ENCODE measurements around the gene SLC40A1.
"Not testable (repeated sequence)": the region's sequence is repeated elsewhere in the genome, so short reads cannot be mapped to it uniquely, and the experiment has no call there.

The SLC40A1 gene

GRCh38 chr2:189610700-189611099, 30.1 kb upstream of the SLC40A1 start:
- Mint-ChIP-seq H3K4me3 (no peak overlapping the region), H3K4me1 (peaks cover 3 to 6% of the 10 kb centered on the region in 2 donors), H3K27me3 (no peaks in the 10 kb centered on the region), H3K36me3 (no peaks in the 10 kb centered on the region), H3K9me3 (no peaks in the 10 kb centered on the region), H3K27ac (no peak overlapping the region)
- no peak for ATAC-seq (replicated peaks)
- DNase-seq: no peak

- peaks cover 3 to 6% of the 10 kb centered on the region in 2 donors for H3K4me1 Mint-ChIP-seq
- DNase-seq: no peak
- H3K27me3 Mint-ChIP-seq: no peaks in the 10 kb centered on the region
- no peaks in the 10 kb centered on the region for H3K9me3 Mint-ChIP-seq
- H3K36me3 Mint-ChIP-seq: no peaks in the 10 kb centered on the region
- no peak overlapping the region for H3K4me3 Mint-ChIP-seq
- no peak overlapping the region for H3K27ac Mint-ChIP-seq
- no peak for ATAC-seq (replicated peaks)
Measured at GRCh38 chr2:189609853-189610252, 29.3 kb upstream of the SLC40A1 start.

- H3K36me3 Mint-ChIP-seq: no peaks in the 10 kb centered on the region
- H3K27me3 Mint-ChIP-seq: no peaks in the 10 kb centered on the region
- no peak overlapping the region for H3K27ac Mint-ChIP-seq
- DNase-seq: no peak
- no peaks in the 10 kb centered on the region for H3K9me3 Mint-ChIP-seq
- ATAC-seq (replicated peaks): no peak
- H3K4me1 Mint-ChIP-seq: peaks cover 3 to 6% of the 10 kb centered on the region in 2 donors
- no peak overlapping the region for H3K4me3 Mint-ChIP-seq
Measured at GRCh38 chr2:189609423-189609816, 28.8 kb upstream of the SLC40A1 start.

- ATAC-seq (replicated peaks) (no peak), DNase-seq (no peak)
- Mint-ChIP-seq H3K9me3 (no peaks in the 10 kb centered on the region), H3K4me3 (no peak overlapping the region), H3K27ac (no peak overlapping the region), H3K36me3 (no peaks in the 10 kb centered on the region), H3K4me1 (peaks cover 3 to 6% of the 10 kb centered on the region in 2 donors), H3K27me3 (no peaks in the 10 kb centered on the region)
Measured at GRCh38 chr2:189608795-189609422, 28.3 kb upstream of the SLC40A1 start.

GRCh38 chr2:189608170-189608569, 27.6 kb upstream of the SLC40A1 start:
- no peaks in the 10 kb centered on the region for H3K27me3 Mint-ChIP-seq
- no peak for DNase-seq
- peaks cover 1 to 2% of the 10 kb centered on the region in 2 donors for H3K4me1 Mint-ChIP-seq
- no peak for ATAC-seq (replicated peaks)
- no peaks in the 10 kb centered on the region for H3K36me3 Mint-ChIP-seq
- no peak overlapping the region for H3K27ac Mint-ChIP-seq
- no peaks in the 10 kb centered on the region for H3K9me3 Mint-ChIP-seq
- no peak overlapping the region for H3K4me3 Mint-ChIP-seq

GRCh38 chr2:189602233-189602632, 21.6 kb upstream of the SLC40A1 start:
- ATAC-seq (replicated peaks) (no peak), DNase-seq (no peak)
- Mint-ChIP-seq H3K9me3 (no peaks in the 10 kb centered on the region), H3K27me3 (no peaks in the 10 kb centered on the region), H3K4me3 (no peak overlapping the region), H3K36me3 (no peaks in the 10 kb centered on the region), H3K27ac (no peak overlapping the region), H3K4me1 (no peaks in the 10 kb centered on the region)

- not testable (repeated sequence) for H3K36me3 Mint-ChIP-seq; H3K9me3 Mint-ChIP-seq; H3K27ac Mint-ChIP-seq; DNase-seq; ATAC-seq (replicated peaks); H3K4me1 Mint-ChIP-seq; H3K4me3 Mint-ChIP-seq; H3K27me3 Mint-ChIP-seq
Measured at GRCh38 chr2:189601652-189602051, 21.1 kb upstream of the SLC40A1 start.

GRCh38 chr2:189601043-189601442, 20.5 kb upstream of the SLC40A1 start:
- Mint-ChIP-seq H3K4me1 (no peaks in the 10 kb centered on the region), H3K4me3 (no peak overlapping the region), H3K27me3 (peaks cover 0 to 2% of the 10 kb centered on the region in 2 donors), H3K36me3 (no peaks in the 10 kb centered on the region), H3K27ac (no peak overlapping the region), H3K9me3 (no peaks in the 10 kb centered on the region)
- DNase-seq: no peak
- no peak for ATAC-seq (replicated peaks)

GRCh38 chr2:189599245-189599644, 18.7 kb upstream of the SLC40A1 start:
- DNase-seq: no peak
- no peak overlapping the region for H3K27ac Mint-ChIP-seq
- H3K27me3 Mint-ChIP-seq: peaks cover 0 to 3% of the 10 kb centered on the region in 2 donors
- ATAC-seq (replicated peaks): no peak
- no peaks in the 10 kb centered on the region for H3K4me1 Mint-ChIP-seq
- H3K4me3 Mint-ChIP-seq: no peak overlapping the region
- H3K36me3 Mint-ChIP-seq: no peaks in the 10 kb centered on the region
- no peaks in the 10 kb centered on the region for H3K9me3 Mint-ChIP-seq

- DNase-seq (no peak), ATAC-seq (replicated peaks) (no peak)
- Mint-ChIP-seq H3K4me3 (no peak overlapping the region), H3K36me3 (no peaks in the 10 kb centered on the region), H3K27me3 (peaks cover 9 to 10% of the 10 kb centered on the region in 2 donors), H3K4me1 (no peaks in the 10 kb centered on the region), H3K27ac (no peak overlapping the region), H3K9me3 (no peaks in the 10 kb centered on the region)
Measured at GRCh38 chr2:189595417-189595816, 14.8 kb upstream of the SLC40A1 start.

- no peak for ATAC-seq (replicated peaks)
- H3K27ac Mint-ChIP-seq: no peak overlapping the region
- peaks cover 9 to 15% of the 10 kb centered on the region in 2 donors for H3K27me3 Mint-ChIP-seq
- DNase-seq: no peak
- no peak overlapping the region for H3K4me3 Mint-ChIP-seq
- no peaks in the 10 kb centered on the region for H3K36me3 Mint-ChIP-seq
- no peaks in the 10 kb centered on the region for H3K9me3 Mint-ChIP-seq
- H3K4me1 Mint-ChIP-seq: no peaks in the 10 kb centered on the region
Measured at GRCh38 chr2:189594305-189594704, 13.7 kb upstream of the SLC40A1 start.

- no peaks in the 10 kb centered on the region for H3K9me3 Mint-ChIP-seq
- H3K4me1 Mint-ChIP-seq: no peaks in the 10 kb centered on the region
- ATAC-seq (replicated peaks): no peak
- no peak for DNase-seq
- peaks cover 9 to 15% of the 10 kb centered on the region in 2 donors for H3K27me3 Mint-ChIP-seq
- no peak overlapping the region for H3K4me3 Mint-ChIP-seq
- H3K27ac Mint-ChIP-seq: no peak overlapping the region
- H3K36me3 Mint-ChIP-seq: no peaks in the 10 kb centered on the region
Measured at GRCh38 chr2:189593115-189593514, 12.5 kb upstream of the SLC40A1 start.

- Mint-ChIP-seq H3K36me3 (no peaks in the 10 kb centered on the region), H3K9me3 (no peaks in the 10 kb centered on the region), H3K27me3 (peaks cover 9 to 22% of the 10 kb centered on the region in 2 donors), H3K4me1 (no peaks in the 10 kb centered on the region), H3K27ac (no peak overlapping the region), H3K4me3 (no peak overlapping the region)
- ATAC-seq (replicated peaks) (no peak), DNase-seq (no peak)
Measured at GRCh38 chr2:189592353-189592984, 11.9 kb upstream of the SLC40A1 start.

GRCh38 chr2:189587780-189588179, 7.2 kb upstream of the SLC40A1 start:
- ATAC-seq (replicated peaks) (no peak), DNase-seq (no peak)
- H3K27me3 Mint-ChIP-seq: peaks cover 22 to 35% of the 10 kb centered on the region in 2 donors
- H3K36me3 Mint-ChIP-seq: no peaks in the 10 kb centered on the region
- no peak overlapping the region for H3K4me3 Mint-ChIP-seq
- H3K4me1 Mint-ChIP-seq: no peaks in the 10 kb centered on the region
- H3K27ac Mint-ChIP-seq: no peak overlapping the region
- no peaks in the 10 kb centered on the region for H3K9me3 Mint-ChIP-seq

GRCh38 chr2:189585226-189585756, 4.7 kb upstream of the SLC40A1 start:
- Mint-ChIP-seq H3K36me3 (no peaks in the 10 kb centered on the region), H3K9me3 (no peaks in the 10 kb centered on the region), H3K27me3 (peaks cover 32 to 45% of the 10 kb centered on the region in 2 donors), H3K4me3 (no peak overlapping the region), H3K27ac (no peak overlapping the region), H3K4me1 (peaks cover 10 to 14% of the 10 kb centered on the region in 2 donors)
- ATAC-seq (replicated peaks) (no peak), DNase-seq (no peak)

Measured in stimulated activated naive B cell treated with anti-CD40 and anti-IgM and Interleukin-4, amounts not matched to agents 10 μg/mL and 1 μg/mL and 100 μg/mL, for 72 hours (primary cell).